ENCODE measurements around the gene SFT2D1.

- TF ChIP-seq CTCF (IDR thresholded peaks at IDR 0.05) (no peak), POLR2A (IDR thresholded peaks at IDR 0.05) (no peak), EP300 (IDR thresholded peaks at IDR 0.05) (no peak)
Observed at GRCh38 chr6:166293731-166294584, 48.4 kb downstream of the SFT2D1 start.
